D341Med (cell line): ENCODE data around the gene PDE9A.
"Not testable (repeated sequence)": the region's sequence is repeated elsewhere in the genome, so short reads cannot be mapped to it uniquely, and the experiment has no call there.

Experiments used
- DNase-seq: peaks from one replicate; pipeline ENCODE4 v3.0.0; 2012; ENCODE audit warnings: low spot score

Gene PDE9A

GRCh38 chr21:42799516-42799915 is 146.1 kb downstream of the PDE9A start:
- no peak for DNase-seq

GRCh38 chr21:42799948-42800347 is 146.5 kb downstream of the PDE9A start:
- no peak for DNase-seq

- DNase-seq, result not testable (repeated sequence)
Measured at GRCh38 chr21:42801616-42802015, 148.2 kb downstream of the PDE9A start.

- no peak for DNase-seq
Measured at GRCh38 chr21:42806509-42807140, 153.2 kb downstream of the PDE9A start.

GRCh38 chr21:42807293-42807895 is 154.0 kb downstream of the PDE9A start:
- not testable (repeated sequence) for DNase-seq

DNA sequence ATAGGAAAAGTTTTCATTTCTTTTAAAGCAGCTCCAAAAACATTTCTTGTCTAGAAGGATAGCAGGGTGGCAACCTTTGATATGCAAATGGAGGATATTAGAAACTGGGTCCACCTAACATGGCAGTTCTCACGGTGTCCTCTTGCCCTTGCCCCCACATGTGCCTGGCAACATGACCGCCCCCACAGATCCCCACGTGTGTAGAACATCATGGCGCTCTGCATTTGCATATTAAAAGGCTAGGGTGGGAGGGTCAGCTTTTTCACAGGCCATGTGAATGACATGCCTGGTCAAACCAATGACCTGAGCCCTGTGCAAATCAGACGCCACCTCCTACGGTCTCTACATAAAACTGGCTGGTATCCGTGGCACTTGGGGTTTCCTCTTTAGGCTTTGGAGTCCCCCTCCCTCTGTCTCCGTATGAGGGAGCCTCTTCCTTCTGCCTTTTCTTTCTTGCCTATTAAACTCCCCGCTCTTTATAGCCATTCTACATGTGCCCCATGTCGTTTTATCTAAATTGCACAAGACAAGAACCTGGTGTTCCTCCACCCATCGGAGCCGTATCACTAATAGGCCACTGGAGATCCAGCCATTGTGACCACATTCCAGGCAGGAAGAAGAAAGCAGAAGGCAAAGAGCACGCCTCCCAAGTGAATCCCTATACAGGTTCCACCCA is 154.7 kb downstream of the PDE9A start:
- DNase-seq, result no peak

- DNase-seq, result no peak
Measured at GRCh38 chr21:42809171-42809570, 155.8 kb downstream of the PDE9A start.

DNA sequence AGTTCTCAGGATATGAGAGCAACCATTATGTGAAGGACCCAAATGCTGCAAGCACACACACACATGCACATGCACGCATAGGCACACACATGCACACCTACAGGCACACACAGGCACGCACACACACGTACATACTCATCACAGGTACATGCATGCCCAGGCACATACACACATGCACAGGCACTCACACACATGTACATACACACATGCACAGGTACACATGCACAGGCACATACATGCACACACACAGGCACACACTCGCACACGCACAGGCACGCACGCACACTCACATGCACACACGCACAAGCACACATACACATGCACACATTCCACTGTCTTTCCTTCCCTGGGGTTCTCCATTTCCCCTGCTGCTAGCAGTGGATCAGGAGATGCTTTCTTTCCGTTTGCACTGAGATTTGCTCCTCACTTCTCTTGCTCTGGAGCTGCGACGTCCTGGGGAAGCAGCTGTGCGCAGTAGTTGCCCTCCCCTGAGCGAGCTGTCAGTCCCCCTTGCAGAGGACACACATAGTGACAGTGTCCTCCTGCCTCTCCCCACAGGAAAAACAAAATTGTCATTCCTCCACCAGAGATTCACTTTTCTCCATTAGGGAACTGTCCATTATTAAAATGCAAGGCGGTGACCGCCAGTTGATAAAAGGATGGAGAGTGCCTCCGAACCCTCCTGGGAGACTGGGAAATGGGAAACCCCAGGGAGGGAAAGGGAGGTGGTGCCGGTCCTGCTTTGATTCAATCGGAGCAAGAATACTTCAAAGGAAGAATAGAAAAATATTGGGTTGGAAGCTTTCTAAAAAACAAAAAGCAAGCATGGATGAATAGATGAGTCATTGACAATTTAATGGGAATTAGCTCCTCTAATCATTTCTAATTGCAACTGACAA is 156.4 kb downstream of the PDE9A start:
- DNase-seq, result no peak

GRCh38 chr21:42811960-42812359 is 158.5 kb downstream of the PDE9A start:
- DNase-seq, result no peak

GRCh38 chr21:42812528-42813241 is 159.3 kb downstream of the PDE9A start:
- not testable (repeated sequence) for DNase-seq

DNA sequence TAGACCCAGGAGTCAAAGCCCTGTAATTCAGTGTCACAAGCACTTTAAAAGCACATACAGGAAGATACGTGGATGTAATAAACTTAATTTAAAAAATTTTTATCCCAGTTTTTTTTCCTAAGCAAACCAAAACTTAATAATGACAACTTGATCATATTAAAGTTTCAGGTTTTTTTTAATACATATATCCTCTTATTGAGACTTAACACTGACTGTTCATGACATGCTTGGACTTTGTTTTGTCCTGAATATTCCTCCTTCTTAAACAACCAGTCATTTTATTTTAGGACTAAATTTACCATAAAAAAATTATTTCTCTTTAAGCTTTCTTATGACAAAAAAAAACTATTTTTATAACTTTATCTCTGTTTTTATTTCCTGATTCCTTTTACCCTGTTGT is 161.8 kb downstream of the PDE9A start:
- no peak for DNase-seq

GRCh38 chr21:42818328-42818749 is 164.9 kb downstream of the PDE9A start:
- peak; percentile 77 for DNase-seq

DNA sequence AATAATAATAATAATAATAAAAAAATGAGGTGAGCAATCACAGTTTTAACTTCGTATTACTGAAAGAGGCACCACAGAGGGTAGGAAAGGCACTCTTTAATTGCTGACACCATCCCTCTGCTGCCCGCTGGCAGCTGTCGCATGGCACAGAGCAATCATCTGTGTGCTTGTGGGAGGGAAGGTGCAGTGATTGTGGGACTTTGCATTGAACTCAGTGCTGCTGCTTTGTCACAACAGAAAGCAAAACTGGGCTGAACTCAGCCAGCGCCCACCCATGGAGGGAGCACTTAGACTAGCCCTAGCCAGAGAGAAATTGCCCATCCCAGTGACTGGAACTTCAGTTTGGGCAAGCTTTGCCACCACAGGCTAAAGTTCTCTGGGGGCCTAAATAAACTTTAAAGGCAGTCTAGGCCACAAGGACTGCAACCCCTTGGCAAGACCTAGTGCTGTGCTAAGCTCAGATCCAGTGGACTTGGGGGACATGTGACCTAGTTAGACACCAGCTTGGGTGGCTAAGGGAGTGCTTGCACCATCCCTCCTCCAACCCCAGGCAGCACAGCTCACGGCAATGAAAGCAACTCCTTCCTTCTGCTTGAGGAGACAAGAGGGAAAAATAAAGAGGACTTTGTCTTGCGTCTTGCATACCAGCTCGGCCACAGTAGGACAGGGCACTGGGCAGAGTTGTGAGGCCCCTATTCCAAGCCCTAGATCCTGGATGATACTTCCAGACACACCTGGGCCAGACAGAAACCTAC is 166.6 kb downstream of the PDE9A start:
- no peak for DNase-seq

GRCh38 chr21:42820616-42821465 is 167.4 kb downstream of the PDE9A start:
- DNase-seq, result no peak
